ENCODE results near the gene TNFAIP8.

- TF ChIP-seq CTCF (IDR thresholded peaks at IDR 0.05) = no peak
- no peak for TF ChIP-seq EZH2phosphoT487 (IDR thresholded peaks at IDR 0.05)
These were observed 40.3 kb upstream of the TNFAIP8 start for GRCh38 chr5:119315516-119315949.

Measured in neural progenitor cell (in vitro differentiated cells).